GM13976 (cell line): ENCODE results near the gene ZFHX3.

ENCODE experiments used
- DNase-seq: peaks from one replicate; pipeline ENCODE4 v3.0.0; 2012; ENCODE audit warnings: low spot score
- in situ Hi-C: fragments of 300-500 bp; cut with MboI; formaldehyde crosslinking; loops from one replicate; pipeline ENCODE4 v1.12.0; 2022; ENCODE audit warnings: low sequenced_read_pairs, mixed read lengths, inconsistent platforms; ENCODE audit not compliant: unreplicated experiment
- TF ChIP-seq, protein P1 (sequence below): IDR thresholded peaks from 2 replicates; pipeline ENCODE4 v1.5.1; 2012; ENCODE audit warnings: borderline replicate concordance, mild to moderate bottlenecking; ENCODE audit not compliant: insufficient read depth; ENCODE audit errors: extremely low read depth, missing control alignments, control extremely low read depth

ZFHX3 gene

DNA sequence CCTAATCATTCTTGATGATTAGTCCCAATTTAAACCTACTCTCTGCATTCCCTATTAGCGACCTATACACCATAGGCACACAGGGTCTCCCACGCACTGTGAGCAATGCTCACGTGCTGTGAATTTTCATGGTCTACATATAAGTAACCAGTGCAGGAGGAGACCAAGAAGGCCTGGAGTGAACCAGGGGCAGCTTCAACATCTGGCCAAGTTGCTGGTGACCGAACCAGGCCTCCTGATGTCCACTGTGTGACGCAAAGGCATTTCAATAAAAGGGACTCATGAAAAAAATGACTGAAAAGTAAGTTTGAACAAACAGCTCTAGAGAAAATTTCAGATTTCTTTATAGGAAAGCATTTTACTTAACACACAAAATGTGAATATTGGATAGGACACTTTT, 107.0 kb downstream of the ZFHX3 start:
- in situ Hi-C loops, result no loop called here
- no peak for DNase-seq
- TF ChIP-seq, protein P1, sequence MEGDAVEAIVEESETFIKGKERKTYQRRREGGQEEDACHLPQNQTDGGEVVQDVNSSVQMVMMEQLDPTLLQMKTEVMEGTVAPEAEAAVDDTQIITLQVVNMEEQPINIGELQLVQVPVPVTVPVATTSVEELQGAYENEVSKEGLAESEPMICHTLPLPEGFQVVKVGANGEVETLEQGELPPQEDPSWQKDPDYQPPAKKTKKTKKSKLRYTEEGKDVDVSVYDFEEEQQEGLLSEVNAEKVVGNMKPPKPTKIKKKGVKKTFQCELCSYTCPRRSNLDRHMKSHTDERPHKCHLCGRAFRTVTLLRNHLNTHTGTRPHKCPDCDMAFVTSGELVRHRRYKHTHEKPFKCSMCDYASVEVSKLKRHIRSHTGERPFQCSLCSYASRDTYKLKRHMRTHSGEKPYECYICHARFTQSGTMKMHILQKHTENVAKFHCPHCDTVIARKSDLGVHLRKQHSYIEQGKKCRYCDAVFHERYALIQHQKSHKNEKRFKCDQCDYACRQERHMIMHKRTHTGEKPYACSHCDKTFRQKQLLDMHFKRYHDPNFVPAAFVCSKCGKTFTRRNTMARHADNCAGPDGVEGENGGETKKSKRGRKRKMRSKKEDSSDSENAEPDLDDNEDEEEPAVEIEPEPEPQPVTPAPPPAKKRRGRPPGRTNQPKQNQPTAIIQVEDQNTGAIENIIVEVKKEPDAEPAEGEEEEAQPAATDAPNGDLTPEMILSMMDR, result no peak

DNA sequence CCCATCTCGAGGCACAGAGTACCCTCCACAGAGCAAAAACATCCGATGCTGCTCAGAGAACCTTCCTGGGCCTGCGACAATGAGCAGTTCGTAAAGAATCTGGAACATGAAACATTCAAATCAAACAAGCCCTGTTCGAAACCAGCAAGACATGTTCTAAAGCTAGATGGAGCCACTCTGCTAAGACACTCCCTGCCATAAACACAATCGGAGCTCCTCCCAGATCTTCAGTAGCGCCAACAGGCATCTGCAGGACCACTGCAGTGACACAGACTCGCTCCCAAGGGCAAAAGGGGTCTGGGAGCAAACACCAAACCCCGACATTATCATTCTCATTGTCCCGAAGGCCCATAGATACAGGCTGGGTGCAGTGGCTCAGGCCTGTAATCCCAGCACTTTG, 108.7 kb downstream of the ZFHX3 start:
- no peak for DNase-seq
- TF ChIP-seq, protein P1, result no peak

DNA sequence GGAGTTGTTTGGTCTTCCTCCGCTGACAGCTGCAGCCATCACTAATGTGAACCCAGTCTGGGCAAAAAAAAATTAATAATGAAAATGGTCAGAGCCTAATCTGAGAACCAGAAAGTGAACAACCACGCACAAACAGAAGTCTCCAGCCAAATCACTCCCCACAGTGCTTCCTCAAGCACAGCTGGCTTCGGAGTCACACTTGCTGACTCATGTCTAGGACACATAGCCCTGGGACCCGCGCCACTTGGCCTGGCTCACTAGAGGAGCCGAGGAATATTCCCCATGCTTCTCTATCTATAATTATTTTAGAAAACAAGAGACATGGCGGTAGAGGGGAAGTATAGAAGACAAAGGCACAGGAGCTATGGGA, 109.1 kb downstream of the ZFHX3 start:
- in situ Hi-C loops, result no loop called here
- DNase-seq, result no peak
- TF ChIP-seq, protein P1, result no peak

More for the DNA sequence above, 108.7 kb downstream of the ZFHX3 start:
- in situ Hi-C loops, result no loop called here

DNA sequence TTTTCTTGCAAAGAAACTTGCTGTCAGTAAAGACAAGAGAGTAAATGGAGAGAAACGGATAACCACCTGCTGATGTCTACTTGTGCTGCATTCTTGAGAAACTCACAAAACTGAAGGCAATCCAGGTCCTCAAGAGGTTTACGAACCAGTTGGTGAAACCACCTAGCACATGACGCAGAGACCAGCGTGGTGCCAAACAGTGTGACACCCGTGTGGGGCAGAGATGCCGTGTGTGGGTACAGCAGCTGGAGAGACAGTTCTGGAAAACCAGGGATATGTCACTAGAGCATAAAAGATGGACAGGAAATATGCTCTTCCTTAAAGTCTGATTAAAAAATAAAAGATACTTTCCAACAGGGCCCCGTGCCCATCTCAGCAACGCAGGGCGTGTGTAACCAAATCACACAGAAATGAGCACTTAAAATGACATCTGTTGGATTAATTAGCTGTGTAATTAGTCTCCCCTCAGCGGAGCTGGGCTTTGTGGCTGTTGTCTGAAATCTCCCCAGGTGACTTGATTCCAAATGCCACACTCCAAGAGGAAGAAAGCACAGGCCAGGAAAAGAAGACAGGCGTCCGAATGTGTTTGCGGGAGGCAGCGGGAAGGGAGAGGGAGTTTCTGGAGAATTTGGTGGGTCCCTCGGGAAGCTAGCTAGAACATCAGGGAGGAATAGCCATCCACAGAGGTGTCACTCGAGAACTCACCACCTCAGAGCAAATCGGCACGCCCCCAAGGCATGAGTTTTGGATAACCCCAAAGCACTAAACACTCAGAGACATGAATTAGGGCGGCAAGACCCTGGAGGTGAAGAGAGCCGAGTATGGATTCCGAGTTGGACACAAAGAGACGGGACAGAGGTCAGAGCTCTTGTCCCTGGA, 109.8 kb downstream of the ZFHX3 start:
- DNase-seq, result no peak
- in situ Hi-C loops, result no loop called here
- TF ChIP-seq, protein P1, result no peak

DNA sequence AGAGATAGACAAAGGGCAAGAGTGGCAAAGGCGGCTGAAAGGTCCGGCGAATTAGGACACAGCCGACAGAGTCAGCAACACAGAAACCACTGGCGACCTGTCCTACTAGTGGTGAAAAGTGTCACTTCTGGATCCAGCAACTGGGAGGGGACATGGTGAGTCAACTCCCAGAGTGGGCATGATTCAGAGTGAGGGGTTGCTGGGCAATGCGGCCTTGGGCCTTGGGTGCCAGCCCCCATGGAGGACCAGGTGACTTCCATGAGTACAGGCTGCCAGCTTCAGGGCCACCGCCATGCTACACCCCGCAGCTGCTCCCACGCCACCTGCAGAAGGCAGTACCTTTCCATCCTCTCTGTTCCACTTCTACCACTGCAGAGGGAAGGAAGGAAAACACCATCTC, 110.6 kb downstream of the ZFHX3 start:
- DNase-seq, result no peak
- in situ Hi-C loops, result no loop called here
- TF ChIP-seq, protein P1, result no peak

DNA sequence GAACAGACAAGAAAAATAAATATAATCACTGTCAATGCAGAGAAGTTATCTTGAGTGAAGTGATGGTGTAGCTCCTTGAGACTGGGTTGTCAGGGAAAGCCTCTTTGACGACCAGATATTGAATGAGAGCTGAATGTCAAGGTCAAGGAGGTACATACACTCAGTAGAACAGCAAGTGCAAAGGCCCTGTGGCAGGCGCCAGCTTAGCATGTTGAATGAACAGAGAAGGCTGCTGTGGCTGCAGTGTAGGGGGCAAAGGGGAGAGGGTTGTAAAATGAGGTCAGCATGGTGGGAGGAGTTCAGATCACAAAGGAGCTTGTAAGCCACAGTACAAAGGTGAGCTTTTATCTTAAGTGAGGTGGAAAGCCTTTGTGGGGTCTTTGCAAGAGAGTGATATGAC, 111.5 kb downstream of the ZFHX3 start:
- TF ChIP-seq, protein P1, result no peak
- in situ Hi-C loops, result no loop called here
- no peak for DNase-seq
